Measurements from ENCODE around the gene EIF5.

Gene EIF5

GRCh38 chr14:103339561-103339960, 5.5 kb downstream of the EIF5 start:
- DNase-seq (no peak), ATAC-seq (replicated peaks) (no peak)
- Mint-ChIP-seq H3K4me1 (peaks cover 23 to 43% of the 10 kb centered on the region in 2 donors), H3K9me3 (no peaks in the 10 kb centered on the region), H3K27me3 (no peaks in the 10 kb centered on the region), H3K27ac (peak overlapping the region; percentile 56), H3K36me3 (peaks cover 50 to 74% of the 10 kb centered on the region in 2 donors), H3K4me3 (no peak overlapping the region)

DNA sequence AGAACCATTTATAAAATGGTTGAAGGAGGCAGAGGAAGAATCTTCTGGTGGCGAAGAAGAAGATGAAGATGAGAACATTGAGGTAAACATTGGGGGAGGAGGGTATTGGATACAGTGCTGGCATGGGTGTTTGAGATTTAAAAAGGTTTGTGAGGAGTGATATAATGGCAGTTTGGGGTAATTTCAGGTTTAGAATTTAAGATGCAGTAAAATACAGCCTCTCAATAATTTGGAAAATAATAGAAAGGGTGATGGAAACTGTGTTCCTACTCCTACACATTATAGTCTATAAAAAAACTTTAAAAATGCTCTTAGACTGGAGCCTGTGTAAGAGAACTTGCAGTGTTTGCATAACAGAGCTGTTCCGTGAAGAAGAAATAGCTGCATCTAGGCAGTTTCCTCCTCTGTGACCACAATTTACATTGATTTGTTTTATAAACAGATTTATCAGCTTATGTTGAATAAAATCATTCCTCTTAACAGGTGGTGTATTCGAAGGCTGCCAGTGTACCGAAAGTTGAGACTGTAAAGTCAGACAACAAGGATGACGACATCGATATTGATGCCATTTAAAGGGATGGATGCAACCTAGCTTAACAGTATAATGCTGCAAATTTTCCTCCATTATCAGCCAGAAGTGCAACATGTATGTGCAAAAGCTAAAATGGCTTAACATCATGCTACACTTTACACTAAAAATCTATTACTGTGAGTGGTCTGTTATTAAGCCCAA, 6.6 kb downstream of the EIF5 start:
- peaks cover 20 to 37% of the 10 kb centered on the region in 2 donors for H3K4me1 Mint-ChIP-seq

GRCh38 chr14:103341250-103342129, 7.5 kb downstream of the EIF5 start:
- DNase-seq, result no peak
- peak; percentile 44 to 45 for ATAC-seq (replicated peaks)
- Mint-ChIP-seq H3K27ac (no peak overlapping the region), H3K36me3 (peaks cover 38 to 66% of the 10 kb centered on the region in 2 donors), H3K9me3 (no peaks in the 10 kb centered on the region), H3K4me3 (no peak overlapping the region), H3K27me3 (no peaks in the 10 kb centered on the region), H3K4me1 (peaks cover 14 to 29% of the 10 kb centered on the region in 2 donors)

More for the DNA sequence above, 6.6 kb downstream of the EIF5 start:
- H3K27me3 Mint-ChIP-seq, result no peaks in the 10 kb centered on the region
- DNase-seq (no peak), ATAC-seq (replicated peaks) (no peak)
- H3K36me3 Mint-ChIP-seq, result peaks cover 44 to 74% of the 10 kb centered on the region in 2 donors
- H3K9me3 Mint-ChIP-seq, result no peaks in the 10 kb centered on the region
- peak overlapping the region in 1 of 2 donors; percentile 4 for H3K4me3 Mint-ChIP-seq
- H3K27ac Mint-ChIP-seq, result peak overlapping the region; percentile 4

GRCh38 chr14:103343164-103343879, 9.3 kb downstream of the EIF5 start:
- no peak for DNase-seq
- H3K4me1 Mint-ChIP-seq, result peaks cover 10 to 28% of the 10 kb centered on the region in 2 donors
- no peaks in the 10 kb centered on the region for H3K27me3 Mint-ChIP-seq
- peaks cover 30 to 51% of the 10 kb centered on the region in 2 donors for H3K36me3 Mint-ChIP-seq
- no peaks in the 10 kb centered on the region for H3K9me3 Mint-ChIP-seq
- H3K27ac Mint-ChIP-seq, result no peak overlapping the region
- no peak for ATAC-seq (replicated peaks)
- no peak overlapping the region for H3K4me3 Mint-ChIP-seq

GRCh38 chr14:103343905-103344797, 10.1 kb downstream of the EIF5 start:
- no peak overlapping the region for H3K4me3 Mint-ChIP-seq
- DNase-seq, result no peak
- no peaks in the 10 kb centered on the region for H3K9me3 Mint-ChIP-seq
- H3K27me3 Mint-ChIP-seq, result no peaks in the 10 kb centered on the region
- ATAC-seq (replicated peaks), result no peak
- H3K36me3 Mint-ChIP-seq, result peaks cover 26 to 43% of the 10 kb centered on the region in 2 donors
- peak overlapping the region; percentile 51 for H3K27ac Mint-ChIP-seq
- H3K4me1 Mint-ChIP-seq, result peaks cover 6 to 22% of the 10 kb centered on the region in 2 donors

GRCh38 chr14:103346286-103346685, 12.2 kb downstream of the EIF5 start:
- no peak for DNase-seq
- no peaks in the 10 kb centered on the region for H3K27me3 Mint-ChIP-seq
- ATAC-seq (replicated peaks), result no peak

DNA sequence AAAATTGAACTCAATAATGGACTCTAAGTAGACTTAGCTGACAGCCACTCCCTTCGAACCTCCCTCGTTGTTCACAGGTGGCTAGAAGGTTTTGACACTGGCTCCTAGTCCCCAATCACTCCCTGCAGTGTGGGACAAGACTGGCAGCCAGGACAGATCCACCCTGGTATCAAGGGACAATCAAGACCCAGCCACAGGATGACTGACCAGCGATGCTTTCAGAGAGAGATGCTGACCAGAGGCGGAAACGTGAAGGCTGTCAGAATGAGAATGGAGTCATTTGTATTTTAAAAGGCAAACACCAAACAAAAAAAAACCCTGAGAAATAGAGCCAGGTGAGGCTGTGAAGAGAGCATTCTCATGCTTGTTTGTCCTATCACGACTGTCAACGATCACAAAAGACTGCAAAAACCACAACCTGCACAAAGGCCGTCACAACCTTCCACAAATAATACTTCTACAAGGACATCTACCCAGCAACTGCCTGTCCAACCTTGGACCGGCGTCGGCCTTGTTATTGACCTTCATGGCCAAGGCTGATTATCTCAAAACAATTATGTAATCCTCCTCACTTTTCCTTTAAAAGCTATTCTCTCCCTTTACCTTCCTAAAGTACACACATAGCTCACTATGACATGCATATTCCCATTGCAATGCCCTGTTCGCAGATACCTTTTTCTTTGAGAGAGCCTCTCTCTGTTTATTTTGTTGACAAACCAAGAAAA, 13.2 kb downstream of the EIF5 start:
- no peaks in the 10 kb centered on the region for H3K9me3 Mint-ChIP-seq
- peaks cover 7 to 25% of the 10 kb centered on the region in 2 donors for H3K36me3 Mint-ChIP-seq
- peak overlapping the region in 1 of 2 donors; percentile 6 for H3K4me3 Mint-ChIP-seq
- peaks cover 1 to 2% of the 10 kb centered on the region in 2 donors for H3K4me1 Mint-ChIP-seq
- ATAC-seq (replicated peaks) (no peak), DNase-seq (no peak)
- no peaks in the 10 kb centered on the region for H3K27me3 Mint-ChIP-seq
- H3K27ac Mint-ChIP-seq, result peak overlapping the region; percentile 69

More at GRCh38 chr14:103346286-103346685, 12.2 kb downstream of the EIF5 start:
- Mint-ChIP-seq H3K9me3 (no peaks in the 10 kb centered on the region), H3K4me3 (no peak overlapping the region), H3K4me1 (peaks cover 1 to 10% of the 10 kb centered on the region in 2 donors), H3K27ac (no peak overlapping the region), H3K36me3 (peaks cover 14 to 31% of the 10 kb centered on the region in 2 donors)

DNA sequence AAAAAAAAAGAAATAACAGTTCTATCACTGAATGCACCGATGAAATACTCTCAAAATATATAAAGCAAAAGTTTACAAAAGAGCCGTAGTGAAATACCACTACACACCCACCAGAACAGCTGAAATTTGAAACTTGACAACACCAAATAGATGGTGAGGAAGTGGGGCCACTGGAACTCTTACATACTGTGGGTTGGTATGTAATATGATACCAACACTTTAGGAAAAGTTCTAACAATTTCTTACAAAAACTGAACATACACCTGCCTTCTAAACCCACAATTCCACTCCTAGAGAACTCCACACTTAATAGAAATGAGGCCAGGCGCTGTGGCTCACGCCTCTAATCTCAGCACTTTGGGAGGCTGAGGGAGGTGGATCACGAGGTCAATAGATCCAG, 14.1 kb downstream of the EIF5 start:
- ATAC-seq (replicated peaks) (no peak), DNase-seq (no peak)
- Mint-ChIP-seq H3K27me3 (no peaks in the 10 kb centered on the region), H3K4me1 (peaks cover 0 to 1% of the 10 kb centered on the region in 2 donors), H3K27ac (no peak overlapping the region), H3K9me3 (no peaks in the 10 kb centered on the region), H3K4me3 (no peak overlapping the region), H3K36me3 (peaks cover 6 to 19% of the 10 kb centered on the region in 2 donors)

GRCh38 chr14:103349982-103350381, 15.9 kb downstream of the EIF5 start:
- Mint-ChIP-seq H3K9me3 (no peaks in the 10 kb centered on the region), H3K27me3 (peaks cover 4 to 6% of the 10 kb centered on the region in 2 donors), H3K4me1 (no peaks in the 10 kb centered on the region), H3K36me3 (peaks cover 2 to 4% of the 10 kb centered on the region in 2 donors), H3K27ac (no peak overlapping the region), H3K4me3 (no peak overlapping the region)
- DNase-seq (no peak), ATAC-seq (replicated peaks) (peak in 1 of 2 donors; percentile 18)

DNA sequence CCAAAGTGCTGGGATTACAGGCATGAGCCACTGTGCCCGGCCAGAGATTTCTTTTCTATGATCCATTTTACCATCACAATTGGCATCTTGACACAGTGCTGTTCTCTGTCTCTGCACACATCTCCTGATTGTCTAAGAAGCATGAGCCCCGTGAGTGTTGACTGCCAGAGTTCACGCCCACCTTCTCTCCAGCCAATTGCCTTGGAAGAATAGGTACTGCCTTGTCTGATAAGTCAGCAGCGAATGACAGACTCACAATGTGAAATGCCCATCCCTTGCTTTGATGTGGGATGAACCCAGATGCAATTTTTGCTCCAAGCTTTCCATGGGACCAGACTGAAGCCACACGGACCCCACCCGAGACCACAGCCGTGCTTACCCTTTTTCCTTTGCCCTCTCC, 19.3 kb downstream of the EIF5 start:
- no peaks in the 10 kb centered on the region for H3K36me3 Mint-ChIP-seq
- no peaks in the 10 kb centered on the region for H3K9me3 Mint-ChIP-seq
- no peak overlapping the region for H3K27ac Mint-ChIP-seq
- no peak overlapping the region for H3K4me3 Mint-ChIP-seq
- no peak for DNase-seq
- peaks cover 4 to 15% of the 10 kb centered on the region in 2 donors for H3K27me3 Mint-ChIP-seq
- H3K4me1 Mint-ChIP-seq, result peaks cover 0 to 2% of the 10 kb centered on the region in 2 donors
- no peak for ATAC-seq (replicated peaks)

- no peaks in the 10 kb centered on the region for H3K36me3 Mint-ChIP-seq
- peaks cover 0 to 2% of the 10 kb centered on the region in 2 donors for H3K4me1 Mint-ChIP-seq
- no peaks in the 10 kb centered on the region for H3K9me3 Mint-ChIP-seq
- H3K27me3 Mint-ChIP-seq, result peaks cover 4 to 15% of the 10 kb centered on the region in 2 donors
- DNase-seq (no peak), ATAC-seq (replicated peaks) (no peak)
- H3K4me3 Mint-ChIP-seq, result no peak overlapping the region
- no peak overlapping the region for H3K27ac Mint-ChIP-seq
Measured at GRCh38 chr14:103354141-103354540, 20.1 kb downstream of the EIF5 start.

GRCh38 chr14:103356024-103356682, 22.1 kb downstream of the EIF5 start:
- no peak for DNase-seq
- Mint-ChIP-seq H3K27me3 (peaks cover 13 to 25% of the 10 kb centered on the region in 2 donors), H3K36me3 (peaks cover 0 to 5% of the 10 kb centered on the region in 2 donors)

More at GRCh38 chr14:103356024-103356682, 22.1 kb downstream of the EIF5 start:
- Mint-ChIP-seq H3K4me3 (no peak overlapping the region), H3K27ac (no peak overlapping the region), H3K9me3 (peaks cover 3 to 7% of the 10 kb centered on the region in 2 donors), H3K4me1 (peaks cover 0 to 5% of the 10 kb centered on the region in 2 donors)
- no peak for ATAC-seq (replicated peaks)

All from stimulated activated naive B cell treated with anti-CD40 and anti-IgM and Interleukin-4, amounts not matched to agents 10 μg/mL and 1 μg/mL and 100 μg/mL, for 72 hours (primary cell).